H1 (cell line): ENCODE results near the gene GPC2. TPM values are rescaled to one million over a fixed set of nuclear protein-coding genes. Genes with fewer than 3 reads are reported as not detected.
A peak's percentile ranks its signal among the peaks of the same experiment; 100 is the strongest.

ENCODE experiments used
- CTCF ChIA-PET: fragments of 300-600 bp; sonication (Branson Sonifier 250); formaldehyde crosslinking; loops from one replicate; lab custom pipeline; 2021; ENCODE audit not compliant: partially characterized antibody; lab: Charles Lee
- POLR2A ChIA-PET: fragments of 300-600 bp; sonication (Branson Sonifier 250); formaldehyde crosslinking; loops from one replicate; lab custom pipeline; 2021; ENCODE audit warnings: inconsistent platforms; ENCODE audit not compliant: partially characterized antibody; lab: Charles Lee
- DNase-seq, 2 experiments: peaks; one replicate each; pipeline versions ENCODE4 v3.0.0 to v3.0.0-alpha.2; 2010 to 2022; ENCODE audit warnings: low spot score in 2 of 2, low read depth in 1 of 2, mixed read lengths in 1 of 2
- FAIRE-seq: peaks from 2 replicates; lab custom pipeline; 2011; peaks lifted over from hg19 to GRCh38; lab: Jason Lieb, UNC
- H2AFZ ChIP-seq: 2 replicates; pipeline ENCODE4 v1.8.1; 2012; ENCODE audit warnings: low read length, inconsistent platforms
- H2AK5ac ChIP-seq: 2 replicates; pipeline ENCODE4 v1.6.1; 2013; ENCODE audit warnings: low read depth, low read length
- H2BK120ac ChIP-seq: replicated peaks from 2 replicates; pipeline ENCODE3; 2013; ENCODE audit warnings: low read depth, low read length, inconsistent platforms
- H2BK12ac ChIP-seq: 2 replicates; pipeline ENCODE4 v1.6.1; 2013; ENCODE audit warnings: low read depth, low read length
- H2BK15ac ChIP-seq: 2 replicates; pipeline ENCODE4 v1.6.1; 2013; ENCODE audit warnings: low read length
- H2BK20ac ChIP-seq: 2 replicates; pipeline ENCODE4 v1.6.1; 2013; ENCODE audit warnings: low read length
- H2BK5ac ChIP-seq: 2 replicates; pipeline ENCODE4 v1.6.1; 2013; ENCODE audit warnings: low read depth, low read length
- H3K14ac ChIP-seq: 2 replicates; pipeline ENCODE4 v1.6.1; 2013; ENCODE audit warnings: inconsistent platforms; ENCODE audit not compliant: insufficient read length
- H3K18ac ChIP-seq: 2 replicates; pipeline ENCODE4 v1.6.1; 2013; ENCODE audit warnings: low read length; ENCODE audit errors: extremely low read depth
- H3K23ac ChIP-seq: 2 replicates; pipeline ENCODE4 v1.6.1; 2013; ENCODE audit warnings: inconsistent platforms; ENCODE audit not compliant: insufficient read length
- H3K23me2 ChIP-seq: 2 replicates; pipeline ENCODE4 v1.6.1; 2013; ENCODE audit warnings: low read depth, low read length
- H3K27ac ChIP-seq: 2 replicates; pipeline ENCODE4 v1.6.1; 2011; ENCODE audit warnings: low read depth, low read length, inconsistent platforms
- H3K27me3 ChIP-seq, 4 experiments: replicated peaks in 1 of 4; 1 replicate in 1 of 4; 2 replicates in 3 of 4; pipeline versions ENCODE4 v1.6.1 to v1.8.1; 2011 to 2013; ENCODE audit warnings: low read length in 3 of 4, mild to moderate bottlenecking in 3 of 4, inconsistent platforms in 2 of 4, mixed read lengths in 2 of 4, moderate library complexity in 1 of 4; ENCODE audit not compliant: control insufficient read depth in 3 of 4, insufficient read depth in 3 of 4; ENCODE audit errors: extremely low read depth in 1 of 4
- H3K36me3 ChIP-seq, 4 experiments: 2 replicates each; pipeline versions ENCODE4 v1.6.1 to v1.8.1; 2011 to 2013; ENCODE audit warnings: mild to moderate bottlenecking in 4 of 4, low read length in 3 of 4, moderate library complexity in 2 of 4, control low read depth in 1 of 4, inconsistent platforms in 1 of 4; ENCODE audit not compliant: insufficient read depth in 4 of 4, control insufficient read depth in 2 of 4
- H3K4ac ChIP-seq: replicated peaks from 2 replicates; pipeline ENCODE3; 2013; ENCODE audit warnings: low read length, low read depth, mixed read lengths, inconsistent platforms; ENCODE audit not compliant: insufficient read length
- H3K4me1 ChIP-seq, 4 experiments: replicated peaks in 1 of 4; 1 replicate in 1 of 4; 2 replicates in 3 of 4; pipeline versions ENCODE4 v1.6.1 to v1.8.1; 2011 to 2013; ENCODE audit warnings: low read length in 3 of 4, inconsistent platforms in 2 of 4, mixed read lengths in 1 of 4; ENCODE audit not compliant: insufficient read depth in 4 of 4, control insufficient read depth in 3 of 4
- H3K4me2 ChIP-seq, 2 experiments: 2 replicates each; pipeline versions ENCODE4 v1.6.1 to v1.8.1; 2011 to 2013; ENCODE audit warnings: low read depth in 2 of 2, low read length in 2 of 2, control low read depth in 1 of 2, inconsistent platforms in 1 of 2, mild to moderate bottlenecking in 1 of 2; ENCODE audit not compliant: insufficient read depth in 1 of 2
- H3K4me3 ChIP-seq, 4 experiments: fragments of 200-600, 300-600 bp in 1 of 4; sonication (generic), shearing (Covaris generic), sonication (Bioruptor Twin) in 1 of 4; 2 replicates each; pipeline versions ENCODE4 v1.5.1 to v1.8.1; 2011 to 2016; ENCODE audit warnings: low read length in 4 of 4, low read depth in 3 of 4, control low read depth in 2 of 4, inconsistent platforms in 2 of 4, mild to moderate bottlenecking in 2 of 4, mixed read lengths in 1 of 4, moderate library complexity in 1 of 4; ENCODE audit not compliant: insufficient read depth in 2 of 4; ENCODE audit errors: extremely low read depth in 1 of 4
- H3K56ac ChIP-seq: replicated peaks from 2 replicates; pipeline ENCODE3; 2013; ENCODE audit warnings: low read depth, mild to moderate bottlenecking, mixed read lengths, low read length, inconsistent platforms; ENCODE audit not compliant: insufficient read length
- H3K79me1 ChIP-seq: 2 replicates; pipeline ENCODE4 v1.6.1; 2013; ENCODE audit warnings: low read depth, low read length, control low read depth
- H3K79me2 ChIP-seq, 2 experiments: 2 replicates each; pipeline versions ENCODE4 v1.6.1 to v1.8.1; 2012 to 2013; ENCODE audit warnings: low read length in 2 of 2, mild to moderate bottlenecking in 2 of 2, inconsistent platforms in 1 of 2; ENCODE audit not compliant: insufficient read depth in 2 of 2, control insufficient read depth in 1 of 2
- H3K9ac ChIP-seq, 4 experiments: replicated peaks in 1 of 4; 1 replicate in 1 of 4; 2 replicates in 3 of 4; pipeline versions ENCODE4 v1.6.1 to v1.8.1; 2011 to 2013; ENCODE audit warnings: low read depth in 3 of 4, low read length in 3 of 4, control low read depth in 2 of 4, mild to moderate bottlenecking in 2 of 4, moderate library complexity in 2 of 4, inconsistent platforms in 1 of 4; ENCODE audit errors: extremely low read depth in 1 of 4
- H3K9me3 ChIP-seq, 2 experiments: 2 replicates each; pipeline versions ENCODE4 v1.6.1 to v1.8.1; 2012 to 2013; ENCODE audit warnings: mild to moderate bottlenecking in 2 of 2, moderate library complexity in 2 of 2, control low read depth in 1 of 2, inconsistent platforms in 1 of 2, low read depth in 1 of 2, low read length in 1 of 2, mixed read lengths in 1 of 2; ENCODE audit not compliant: insufficient read depth in 2 of 2
- H4K20me1 ChIP-seq, 2 experiments: replicated peaks in 1 of 2; 2 replicates each; pipeline versions ENCODE3 to v1.8.1; 2011 to 2013; ENCODE audit warnings: inconsistent platforms in 2 of 2, low read length in 2 of 2, mild to moderate bottlenecking in 1 of 2; ENCODE audit not compliant: insufficient read depth in 2 of 2, control insufficient read depth in 1 of 2
- H4K5ac ChIP-seq: 2 replicates; pipeline ENCODE4 v1.6.1; 2013; ENCODE audit warnings: low read length, low read depth, mixed read lengths, inconsistent platforms; ENCODE audit not compliant: insufficient read length
- H4K8ac ChIP-seq: 2 replicates; pipeline ENCODE4 v1.8.0; 2013; ENCODE audit warnings: mild to moderate bottlenecking, moderate library complexity, low read length, inconsistent platforms; ENCODE audit not compliant: insufficient read depth; ENCODE audit errors: extremely low read depth
- H4K91ac ChIP-seq: replicated peaks from 2 replicates; pipeline ENCODE3; 2013; ENCODE audit warnings: low read length, mixed read lengths, inconsistent platforms; ENCODE audit not compliant: insufficient read length
- EP300 ChIP-seq, 2 experiments: IDR thresholded peaks; 1 replicate in 1 of 2; 2 replicates in 1 of 2; pipeline ENCODE4 v1.6.1; 2011 to 2012; ENCODE audit warnings: low read depth in 2 of 2, low read length in 2 of 2, mild to moderate bottlenecking in 2 of 2, borderline replicate concordance in 1 of 2, inconsistent platforms in 1 of 2, moderate library complexity in 1 of 2
- WGBS, 2 experiments: shearing (Covaris generic) in 1 of 2; methylation state at CpG; one replicate each; pipeline versions ENCODE4 v1.1.6 to v1.1.7; 2013 to 2015; ENCODE audit warnings: low lambda C conversion rate in 2 of 2, mixed read lengths in 2 of 2, inconsistent platforms in 1 of 2, low coverage in 1 of 2, missing lambda C conversion rate in 1 of 2; ENCODE audit not compliant: insufficient replicate concordance in 2 of 2, insufficient coverage in 1 of 2, insufficient read length in 1 of 2; ENCODE audit errors: extremely low coverage in 1 of 2, missing lambda C conversion rate in 1 of 2; 5-methylcytosine and 5-hydroxymethylcytosine counted together
- polyA plus RNA-seq, 7 experiments: library from polyadenylated mRNA; depleted of rRNA in 3 of 7; stranded (reverse) in 5 of 7; unstranded in 2 of 7; fragments of >200 nt in 5 of 7; fragments of 200-250 nt in 2 of 7; gene quantifications; 1 replicate in 5 of 7; 2 replicates in 1 of 7; 4 replicates in 1 of 7; pipeline versions ENCODE4 v1.2.1 to v1.2.3, GENCODE V29; 2011 to 2013; ENCODE audit warnings: missing spikeins in 2 of 7, mixed read lengths in 2 of 7
- total RNA-seq: library from RNA; stranded (reverse); fragmentation: NEBNext Ultra II Directional; extraction: Animal tissue kit (Norgen Biotek cat#: 25700); gene quantifications from 2 replicates; pipeline ENCODE4 v1.2.1, GENCODE V29; 2021

GPC2 gene
- total and polyA plus RNA-seq, 2 of the 8 experiments (the other 6 are each of a cell fraction or from before 2014, with no cell fraction given): 25.3 to 44.8 TPM

DNA sequence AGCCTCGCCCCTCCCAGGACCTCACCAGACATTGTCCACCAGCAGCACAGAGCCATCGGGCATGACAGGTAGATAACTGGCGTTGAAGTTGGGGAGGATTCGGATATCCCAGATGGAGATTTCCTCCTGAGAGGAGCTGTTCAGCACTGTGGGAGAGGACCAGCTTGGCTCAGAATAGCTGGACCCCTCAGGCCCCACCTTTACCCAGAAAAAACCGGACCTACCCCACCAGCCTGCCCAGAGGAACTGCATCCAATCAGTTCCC lies 20.2 kb downstream of the GPC2 start:
- Histone ChIP-seq H2BK20ac (no peak overlapping the region), H3K9me3 (no peaks in the 10 kb centered on the region), H3K27me3 (no peaks in the 10 kb centered on the region), H3K14ac (no peak overlapping the region), H4K8ac (peak overlapping the region; percentile 38; the same call in 1 of the 2 replicates), H3K4me1 (peaks cover 0 to 12% (median 8%) of the 10 kb centered on the region in 4 experiments; a peak in 5 of 7 replicates), H2BK12ac (no peak overlapping the region), H3K79me1 (no peaks in the 10 kb centered on the region; the same call in 1 of the 2 replicates), H3K4me3 (peak overlapping the region in 2 of 4 experiments; percentile 5 to 88; a peak in 2 of 8 replicates), H4K20me1 (peaks cover 12 to 32% of the 10 kb centered on the region in 2 experiments), H2BK120ac (no peak overlapping the region), H4K5ac (no peak overlapping the region), H2AFZ (no peak overlapping the region), H2AK5ac (no peak overlapping the region), H2BK15ac (no peak overlapping the region), H3K56ac (no peak overlapping the region), H3K9ac (peak overlapping the region in 1 of 4 experiments; percentile 24; a peak in 1 of 7 replicates), H3K27ac (no peak overlapping the region), H3K4me2 (peak overlapping the region; percentile 75 to 94; a peak in 3 of 4 replicates), H3K23me2 (peaks cover 6% of the 10 kb centered on the region), H3K36me3 (peaks cover 8 to 44% (median 24%) of the 10 kb centered on the region in 4 experiments), H2BK5ac (no peak overlapping the region), H3K79me2 (no peaks in the 10 kb centered on the region), H3K23ac (no peak overlapping the region), H3K18ac (no peak overlapping the region), H4K91ac (no peak overlapping the region), H3K4ac (no peak overlapping the region)
- FAIRE-seq: no peak
- no peak for DNase-seq
- WGBS, 2 experiments: 72% methylated on average over 5 of the region's 5 CpGs; no CpG with 5 or more reads in 1 of the 2 experiments
- ChIA-PET CTCF (interaction anchor here (1.1 to 7.9 kb wide), 6 partner anchors 10 to 60 kb away, joined by 3 to 83 read pairs (median 4); no protein-coding TSS in a partner anchor), POLR2A (interaction anchor here (0.8 to 9.9 kb wide), 14 partner anchors 7 to 271 kb away, joined by 3 to 145 read pairs (median 6); partner anchors contain the start of genes AP4M1, GAL3ST4, GPC2 and LAMTOR4)
- TF ChIP-seq EP300 (IDR thresholded peaks at IDR 0.05; ENCODE audit: borderline replicate concordance in 1 of 2, low read depth in 2 of 2, low read length in 2 of 2): no peak
